T-helper 17 cell (primary cell): ENCODE results near the gene HOXC10. TPM values are rescaled to one million over a fixed set of nuclear protein-coding genes. Genes with fewer than 3 reads are reported as not detected.

Experiments used
- ATAC-seq: fragments of 150-1000 bp; cut with Tn5 transposase; 2 replicates; pipeline ENCODE4 v1.10.0; 2021; ENCODE audit warnings: mild to moderate bottlenecking, moderate library complexity
- DNase-seq, 3 donors: peaks; one replicate each; pipeline versions ENCODE4 v3.0.0 to v3.0.0-alpha.2; 2020 to 2021
- H3K9me3 ChIP-seq: one replicate; pipeline ENCODE4 v1.7.0; 2013; ENCODE audit warnings: low read length, mild to moderate bottlenecking; ENCODE audit not compliant: control insufficient read depth, poor library complexity, severe bottlenecking
- H3K27ac Mint-ChIP-seq: one replicate; pipeline ENCODE4 v1.8.0; 2022; ENCODE audit warnings: mild to moderate bottlenecking, moderate library complexity, mixed read lengths
- H3K27me3 Mint-ChIP-seq: one replicate; pipeline ENCODE4 v1.8.0; 2022; ENCODE audit warnings: mixed read lengths
- H3K36me3 Mint-ChIP-seq: one replicate; pipeline ENCODE4 v1.8.0; 2022; ENCODE audit warnings: low read depth, mixed read lengths
- H3K4me1 Mint-ChIP-seq: one replicate; pipeline ENCODE4 v1.8.0; 2022; ENCODE audit warnings: mild to moderate bottlenecking, mixed read lengths
- H3K4me3 Mint-ChIP-seq: one replicate; pipeline ENCODE4 v1.8.0; 2022; ENCODE audit warnings: mild to moderate bottlenecking, moderate library complexity, mixed read lengths
- total RNA-seq, 4 donors: library from RNA in 2 of 4; stranded (reverse) in 2 of 4; gene quantifications; one replicate each; pipeline ENCODE4 v1.2.3 and lab custom pipeline; 2022 to 2026

The HOXC10 gene
- total RNA-seq, 2 donors from 2014 or later, result not detected

- Mint-ChIP-seq H3K27ac (no peak overlapping the region), H3K4me3 (no peak overlapping the region), H3K4me1 (peaks cover 28% of the 10 kb centered on the region), H3K36me3 (no peaks in the 10 kb centered on the region), H3K27me3 (peaks cover 89% of the 10 kb centered on the region)
- no peaks in the 10 kb centered on the region for H3K9me3 ChIP-seq
- ATAC-seq (no peak), DNase-seq (no peak)
Observed at GRCh38 chr12:53981634-53982565, 3.0 kb upstream of the HOXC10 start.

- H3K36me3 Mint-ChIP-seq, result no peaks in the 10 kb centered on the region
- peak overlapping the region; percentile 73 for H3K27ac Mint-ChIP-seq
- H3K27me3 Mint-ChIP-seq, result peaks cover 89% of the 10 kb centered on the region
- DNase-seq, result no peak
- ATAC-seq, result no peak
- H3K4me1 Mint-ChIP-seq, result peaks cover 28% of the 10 kb centered on the region
- peak overlapping the region; percentile 33 for H3K4me3 Mint-ChIP-seq
- no peaks in the 10 kb centered on the region for H3K9me3 ChIP-seq
Observed at GRCh38 chr12:53982648-53983567, 2.0 kb upstream of the HOXC10 start.

- Mint-ChIP-seq H3K4me1 (peaks cover 29% of the 10 kb centered on the region), H3K4me3 (peak overlapping the region; percentile 26), H3K27ac (peak overlapping the region; percentile 73), H3K27me3 (peaks cover 89% of the 10 kb centered on the region), H3K36me3 (no peaks in the 10 kb centered on the region)
- DNase-seq, result no peak
- no peaks in the 10 kb centered on the region for H3K9me3 ChIP-seq
- no peak for ATAC-seq
Observed at GRCh38 chr12:53983568-53983949, 1.4 kb upstream of the HOXC10 start.

- ATAC-seq, result no peak
- H3K27ac Mint-ChIP-seq, result peak overlapping the region; percentile 73
- DNase-seq, result no peak
- no peaks in the 10 kb centered on the region for H3K36me3 Mint-ChIP-seq
- H3K27me3 Mint-ChIP-seq, result peaks cover 90% of the 10 kb centered on the region
- peak overlapping the region; percentile 25 for H3K4me3 Mint-ChIP-seq
- H3K4me1 Mint-ChIP-seq, result peaks cover 31% of the 10 kb centered on the region
- H3K9me3 ChIP-seq, result no peaks in the 10 kb centered on the region
Observed at GRCh38 chr12:53983950-53984572, 885 bp upstream of the HOXC10 start.

- DNase-seq (no peak), ATAC-seq (no peak)
- Mint-ChIP-seq H3K36me3 (peaks cover 4% of the 10 kb centered on the region), H3K4me1 (peaks cover 42% of the 10 kb centered on the region), H3K27me3 (peaks cover 91% of the 10 kb centered on the region), H3K4me3 (peak overlapping the region; percentile 82), H3K27ac (peak overlapping the region; percentile 80)
- H3K9me3 ChIP-seq, result no peaks in the 10 kb centered on the region
Observed at GRCh38 chr12:53985692-53985993, 697 bp downstream of the HOXC10 start.

- DNase-seq, result no peak
- peak overlapping the region; percentile 80 for H3K27ac Mint-ChIP-seq
Observed at GRCh38 chr12:53985994-53986685, 1.2 kb downstream of the HOXC10 start.

GRCh38 chr12:53986686-53987483 lies 1.9 kb downstream of the HOXC10 start:
- H3K27me3 Mint-ChIP-seq, result peaks cover 91% of the 10 kb centered on the region

More at GRCh38 chr12:53985994-53986685, 1.2 kb downstream of the HOXC10 start:
- no peak for ATAC-seq
- H3K4me1 Mint-ChIP-seq, result peaks cover 42% of the 10 kb centered on the region
- peaks cover 91% of the 10 kb centered on the region for H3K27me3 Mint-ChIP-seq
- H3K9me3 ChIP-seq, result no peaks in the 10 kb centered on the region
- peak overlapping the region; percentile 82 for H3K4me3 Mint-ChIP-seq
- H3K36me3 Mint-ChIP-seq, result peaks cover 4% of the 10 kb centered on the region

GRCh38 chr12:53987787-53988230 lies 2.9 kb downstream of the HOXC10 start:
- DNase-seq, result no peak
- peaks cover 4% of the 10 kb centered on the region for H3K36me3 Mint-ChIP-seq

More at GRCh38 chr12:53986686-53987483, 1.9 kb downstream of the HOXC10 start:
- ATAC-seq, result no peak
- H3K27ac Mint-ChIP-seq, result peak overlapping the region; percentile 53
- H3K36me3 Mint-ChIP-seq, result peaks cover 4% of the 10 kb centered on the region
- no peak for DNase-seq
- peaks cover 43% of the 10 kb centered on the region for H3K4me1 Mint-ChIP-seq
- H3K9me3 ChIP-seq, result no peaks in the 10 kb centered on the region
- H3K4me3 Mint-ChIP-seq, result peak overlapping the region; percentile 7

GRCh38 chr12:53988541-53989226 lies 3.7 kb downstream of the HOXC10 start:
- DNase-seq, result no peak
- Mint-ChIP-seq H3K27me3 (peaks cover 89% of the 10 kb centered on the region), H3K4me1 (peaks cover 43% of the 10 kb centered on the region), H3K27ac (no peak overlapping the region), H3K4me3 (peak overlapping the region; percentile 55), H3K36me3 (peaks cover 4% of the 10 kb centered on the region)
- no peak for ATAC-seq
- no peaks in the 10 kb centered on the region for H3K9me3 ChIP-seq

More at GRCh38 chr12:53987787-53988230, 2.9 kb downstream of the HOXC10 start:
- Mint-ChIP-seq H3K27ac (no peak overlapping the region), H3K4me3 (no peak overlapping the region), H3K4me1 (peaks cover 43% of the 10 kb centered on the region), H3K27me3 (peaks cover 90% of the 10 kb centered on the region)
- ATAC-seq, result no peak
- H3K9me3 ChIP-seq, result no peaks in the 10 kb centered on the region

GRCh38 chr12:53989227-53990113 lies 4.5 kb downstream of the HOXC10 start:
- Mint-ChIP-seq H3K27me3 (peaks cover 90% of the 10 kb centered on the region), H3K36me3 (peaks cover 4% of the 10 kb centered on the region), H3K4me1 (peaks cover 45% of the 10 kb centered on the region), H3K4me3 (peak overlapping the region; percentile 55), H3K27ac (peak overlapping the region; percentile 77)
- no peak for ATAC-seq
- DNase-seq, result no peak
- H3K9me3 ChIP-seq, result no peaks in the 10 kb centered on the region
